Measurements from ENCODE around the gene TNPO2.
"Not testable (repeated sequence)": the region's sequence is repeated elsewhere in the genome, so short reads cannot be mapped to it uniquely, and the experiment has no call there.

DNA sequence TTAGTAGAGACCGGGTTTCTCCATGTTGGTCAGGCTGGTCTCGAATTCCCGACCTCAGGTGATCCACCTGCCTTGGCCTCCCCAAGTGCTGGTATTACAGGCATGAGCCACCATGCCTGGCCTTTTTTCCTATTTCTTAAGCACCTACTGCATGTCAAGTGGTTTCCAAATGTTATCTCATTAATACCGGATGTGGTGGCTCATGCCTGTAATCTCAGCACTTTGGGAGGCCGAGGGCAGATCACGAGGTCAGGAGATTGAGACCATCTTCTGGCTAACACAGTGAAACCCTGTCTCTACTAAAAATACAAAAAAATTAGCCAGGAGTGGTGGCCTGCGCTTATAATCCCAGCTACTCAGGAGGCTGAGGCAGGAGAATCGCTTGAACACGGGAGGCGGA, 1.9 kb upstream of the TNPO2 start:
- TF ChIP-seq, protein P1, sequence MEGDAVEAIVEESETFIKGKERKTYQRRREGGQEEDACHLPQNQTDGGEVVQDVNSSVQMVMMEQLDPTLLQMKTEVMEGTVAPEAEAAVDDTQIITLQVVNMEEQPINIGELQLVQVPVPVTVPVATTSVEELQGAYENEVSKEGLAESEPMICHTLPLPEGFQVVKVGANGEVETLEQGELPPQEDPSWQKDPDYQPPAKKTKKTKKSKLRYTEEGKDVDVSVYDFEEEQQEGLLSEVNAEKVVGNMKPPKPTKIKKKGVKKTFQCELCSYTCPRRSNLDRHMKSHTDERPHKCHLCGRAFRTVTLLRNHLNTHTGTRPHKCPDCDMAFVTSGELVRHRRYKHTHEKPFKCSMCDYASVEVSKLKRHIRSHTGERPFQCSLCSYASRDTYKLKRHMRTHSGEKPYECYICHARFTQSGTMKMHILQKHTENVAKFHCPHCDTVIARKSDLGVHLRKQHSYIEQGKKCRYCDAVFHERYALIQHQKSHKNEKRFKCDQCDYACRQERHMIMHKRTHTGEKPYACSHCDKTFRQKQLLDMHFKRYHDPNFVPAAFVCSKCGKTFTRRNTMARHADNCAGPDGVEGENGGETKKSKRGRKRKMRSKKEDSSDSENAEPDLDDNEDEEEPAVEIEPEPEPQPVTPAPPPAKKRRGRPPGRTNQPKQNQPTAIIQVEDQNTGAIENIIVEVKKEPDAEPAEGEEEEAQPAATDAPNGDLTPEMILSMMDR (IDR thresholded peaks at IDR 0.05) = not testable (repeated sequence)
- TF ChIP-seq POLR2AphosphoS5 (IDR thresholded peaks at IDR 0.05) = not testable (repeated sequence)

Data from esophagus muscularis mucosa (tissue), 3 donors.